K562 (cell line): ENCODE measurements around the gene FBXO36. TPM values are rescaled to one million over a fixed set of nuclear protein-coding genes. Genes with fewer than 3 reads are reported as not detected.

Source experiments
- ATAC-seq: fragments of 200-7000 bp; cut with Tn5 transposase; 3 replicates; pipeline ENCODE4 v1.9.1; 2020; ENCODE audit warnings: moderate library complexity
- BruUV-seq: library from RNA; stranded (reverse); fragments of 400-500 nt; replicated peaks from 2 replicates; lab custom pipeline; 2021; lab: Mats Ljungman, UMichigan
- CTCF ChIA-PET: fragments of 300-600 bp; formaldehyde crosslinking; extraction: SDS; loops from one replicate; lab custom pipeline; 2021; ENCODE audit warnings: low intra/inter-chr PET ratio; lab: Yijun Ruan, JAX
- POLR2A ChIA-PET: fragments of 300-600, 350-650 bp; sonication (Branson Sonifier 250); formaldehyde crosslinking; extraction: SDS; loops from one replicate; lab custom pipeline; 2021; ENCODE audit warnings: antibody characterized with exemption, inconsistent platforms; lab: Yijun Ruan, JAX
- DNase-seq, 4 experiments: peaks; one replicate each; pipeline versions ENCODE4 v3.0.0 to v3.0.0-alpha.2; 2011 to 2018; ENCODE audit warnings: low spot score in 3 of 4, mixed read lengths in 3 of 4; ENCODE audit errors: extremely low read depth in 1 of 4
- FAIRE-seq: peaks from 2 replicates; lab custom pipeline; 2011; peaks lifted over from hg19 to GRCh38; lab: Jason Lieb, UNC
- H2AFZ ChIP-seq: 2 replicates; pipeline ENCODE4 v1.6.0; 2011; ENCODE audit warnings: low read depth, low read length, control low read depth, inconsistent platforms
- H3K27ac ChIP-seq: fragments of 200-600 bp; 3 replicates; pipeline ENCODE4 v1.8.0; 2011; ENCODE audit warnings: low read depth, mild to moderate bottlenecking, control low read depth, inconsistent platforms, low read length, moderate library complexity, mixed read lengths; ENCODE audit errors: extremely low read depth
- H3K27me3 ChIP-seq, 2 experiments: fragments of 300-600 bp in 1 of 2; 2 replicates in 1 of 2; 3 replicates in 1 of 2; pipeline versions ENCODE4 v1.6.0 to v1.8.0; 2011; ENCODE audit warnings: inconsistent platforms in 2 of 2, low read length in 2 of 2, mild to moderate bottlenecking in 1 of 2, mixed read lengths in 1 of 2, moderate library complexity in 1 of 2; ENCODE audit not compliant: control insufficient read depth in 2 of 2, insufficient read depth in 2 of 2
- H3K36me3 ChIP-seq: fragments of 300-600 bp; 3 replicates; pipeline ENCODE4 v1.8.0; 2011; ENCODE audit warnings: mild to moderate bottlenecking, low read length, inconsistent platforms; ENCODE audit not compliant: control insufficient read depth, insufficient read depth
- H3K4me1 ChIP-seq, 2 experiments: fragments of 200-600 bp in 1 of 2; replicated peaks in 1 of 2; 2 replicates in 1 of 2; 3 replicates in 1 of 2; pipeline versions ENCODE4 v1.5.1 to v1.8.0; 2011; ENCODE audit warnings: inconsistent platforms in 2 of 2, low read length in 2 of 2, mild to moderate bottlenecking in 1 of 2, mixed read lengths in 1 of 2, moderate library complexity in 1 of 2; ENCODE audit not compliant: control insufficient read depth in 2 of 2, insufficient read depth in 2 of 2
- H3K4me2 ChIP-seq: 2 replicates; pipeline ENCODE4 v1.6.1; 2011; ENCODE audit warnings: low read length, control low read depth, inconsistent platforms, mixed read lengths; ENCODE audit not compliant: insufficient read depth
- H3K4me3 ChIP-seq: fragments of 200-600 bp; sonication (generic), shearing (Covaris generic); 2 replicates; pipeline ENCODE4 v1.5.1; 2016; ENCODE audit warnings: control low read depth, inconsistent platforms
- H3K79me2 ChIP-seq: fragments of 200-600 bp; 3 replicates; pipeline ENCODE4 v1.8.0; 2011; ENCODE audit warnings: low read length, inconsistent platforms; ENCODE audit not compliant: control insufficient read depth, insufficient read depth
- H3K9ac ChIP-seq, 2 experiments: 2 replicates each; pipeline versions ENCODE4 v1.6.0 to v1.6.1; 2011; ENCODE audit warnings: low read depth in 2 of 2, low read length in 2 of 2, control low read depth in 1 of 2, inconsistent platforms in 1 of 2, mild to moderate bottlenecking in 1 of 2, mixed read lengths in 1 of 2; ENCODE audit not compliant: insufficient read depth in 1 of 2
- H3K9me1 ChIP-seq: one replicate; pipeline ENCODE4 v1.6.0; 2011; ENCODE audit warnings: inconsistent platforms, mild to moderate bottlenecking, low read length, moderate library complexity; ENCODE audit not compliant: control insufficient read depth, insufficient read depth
- H3K9me3 ChIP-seq: replicated peaks from 2 replicates; pipeline ENCODE4 v1.5.1; 2011; ENCODE audit warnings: low read depth, low read length, inconsistent platforms; ENCODE audit not compliant: control insufficient read depth, insufficient read depth
- H4K20me1 ChIP-seq: replicated peaks from 2 replicates; pipeline ENCODE4 v1.6.1; 2011; ENCODE audit warnings: low read length, inconsistent platforms, mixed read lengths; ENCODE audit not compliant: control insufficient read depth, insufficient read depth
- CREBBP ChIP-seq: IDR thresholded peaks from one replicate; pipeline ENCODE4 v1.6.1; 2012; ENCODE audit warnings: low read depth, mild to moderate bottlenecking, control low read depth, inconsistent platforms, low read length
- ELF2 ChIP-seq: fragments of 250-450 bp; sonication (Bioruptor Pico); IDR thresholded peaks from 2 replicates; pipeline ENCODE4 v1.5.0; 2021; ENCODE audit warnings: mild to moderate bottlenecking
- FOXK1 ChIP-seq: sonication (generic); formaldehyde crosslinking; IDR thresholded peaks from 2 replicates; pipeline ENCODE4 v1.8.0; 2022; ENCODE audit warnings: missing genetic modification reagents, mild to moderate bottlenecking, borderline replicate concordance
- GTF2A2 ChIP-seq: IDR thresholded peaks from 2 replicates; pipeline ENCODE4 v1.6.1; 2016; ENCODE audit warnings: mild to moderate bottlenecking, missing genetic modification characterization, missing compliant biosample characterization
- GTF2F1 ChIP-seq: IDR thresholded peaks from 2 replicates; pipeline ENCODE4 v1.6.1; 2011; ENCODE audit warnings: low read depth, low read length, improper control_type of control experiment
- HDGF ChIP-seq: fragments of 450-650 bp; IDR thresholded peaks from 2 replicates; pipeline ENCODE4 v1.6.1; 2016
- RBFOX2 ChIP-seq: fragments of 200-400 bp; formaldehyde crosslinking; IDR thresholded peaks from 2 replicates; pipeline ENCODE4 v1.6.1; 2017; ENCODE audit warnings: low read depth, mild to moderate bottlenecking, low read length, moderate library complexity
- RBM17 ChIP-seq: fragments of 200-400 bp; formaldehyde crosslinking; IDR thresholded peaks from 2 replicates; pipeline ENCODE4 v1.6.1; 2017; ENCODE audit warnings: low read depth, mild to moderate bottlenecking, low read length, borderline replicate concordance
- SIN3A ChIP-seq, 2 experiments: fragments of 150-350 bp in 1 of 2; IDR thresholded peaks; 2 replicates each; pipeline ENCODE4 v1.6.1; 2011 to 2016; ENCODE audit warnings: borderline replicate concordance in 2 of 2, low read depth in 2 of 2, low read length in 2 of 2, mild to moderate bottlenecking in 2 of 2, moderate library complexity in 2 of 2; ENCODE audit not compliant: control insufficient read depth in 1 of 2
- ZNF175 ChIP-seq: fragments of 200-800 bp; sonication (Bioruptor generic); IDR thresholded peaks from 2 replicates; pipeline ENCODE4 v1.6.1; 2016; ENCODE audit warnings: low read depth, mild to moderate bottlenecking, missing genetic modification characterization, missing compliant biosample characterization
- ZNF232 ChIP-seq: sonication (generic); formaldehyde crosslinking; IDR thresholded peaks from 2 replicates; pipeline ENCODE4 v1.8.0; 2022; ENCODE audit warnings: mild to moderate bottlenecking, missing genetic modification reagents
- ZNF384 ChIP-seq: IDR thresholded peaks from 2 replicates; pipeline ENCODE4 v1.6.1; 2012; ENCODE audit warnings: low read depth, low read length, improper control_type of control experiment
- WGBS: fragments of 100-300 bp; shearing (Covaris generic); methylation state at CpG from one replicate; pipeline ENCODE4 v1.1.6; 2016; ENCODE audit warnings: low coverage, mixed read lengths; ENCODE audit not compliant: insufficient coverage; ENCODE audit errors: missing lambda C conversion rate; 5-methylcytosine and 5-hydroxymethylcytosine counted together
- in situ Hi-C: fragments of 300-500 bp; cut with MboI; formaldehyde crosslinking; loops from 4 replicates; pipeline ENCODE4 v1.15.0; 2018; ENCODE audit warnings: inconsistent platforms, mixed read lengths
- intact Hi-C: fragments of 100-400 bp; cut with micrococcal nuclease; formaldehyde crosslinking; loops from 2 replicates; pipeline ENCODE4 v1.14.2; 2022
- polyA plus RNA-seq, 8 experiments: library from polyadenylated mRNA; depleted of rRNA in 4 of 8; stranded (reverse) in 5 of 8; unstranded in 3 of 8; fragments of >200 nt; fragmentation: Nextera tagmentation in 2 of 8; fragmentation: Illumina TruSeq in 1 of 8; extraction: Ambion mirVana in 2 of 8; extraction: Trizol in 1 of 8; gene quantifications; 2 replicates each; pipeline versions ENCODE4 v1.2.1 to v1.2.3, GENCODE V29; 2011 to 2014; ENCODE audit warnings: inconsistent platforms in 1 of 8, missing spikeins in 1 of 8
- total RNA-seq, 7 experiments: library from RNA; depleted of rRNA in 6 of 7; stranded (reverse); fragments of >200 nt in 6 of 7; fragmentation: Illumina TruSeq in 2 of 7; extraction: Trizol in 2 of 7; gene quantifications; 2 replicates each; pipeline versions ENCODE4 v1.2.1 to v1.2.3, GENCODE V29; 2011 to 2021; ENCODE audit warnings: low replicate concordance in 1 of 7
- TF ChIP-seq, protein P1 (sequence below): fragments of 450-650 bp; IDR thresholded peaks from 2 replicates; pipeline ENCODE4 v1.6.1; 2016; ENCODE audit warnings: mild to moderate bottlenecking, moderate library complexity

The FBXO36 gene
- total and polyA plus RNA-seq, 9 of the 15 experiments (the other 6 are each of a cell fraction or from before 2014, with no cell fraction given): 0.40 to 0.91 (median 0.58) TPM

DNA sequence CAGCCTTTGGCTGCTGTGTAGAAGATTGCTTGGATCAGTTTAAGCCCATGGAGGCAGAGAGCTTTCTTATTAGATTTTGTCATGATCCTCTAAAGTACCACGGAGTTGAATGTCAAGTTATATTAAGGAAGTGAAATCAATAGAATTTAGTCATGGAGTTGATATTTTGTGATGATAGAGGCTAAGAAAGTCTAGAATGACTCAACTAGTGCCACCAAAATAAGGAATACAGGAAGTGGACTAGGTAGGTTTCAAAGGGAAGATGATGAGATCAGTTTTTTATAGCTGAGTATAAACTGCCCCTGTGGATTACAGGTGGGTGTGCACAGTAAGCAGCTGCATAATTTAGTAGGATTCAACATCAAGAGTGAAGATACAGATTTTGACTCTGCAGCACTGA, 25.2 kb downstream of the FBXO36 start:
- DNase-seq (no peak), ATAC-seq (no peak), FAIRE-seq (no peak)
- Histone ChIP-seq H3K9ac (no peak overlapping the region), H3K4me2 (no peak overlapping the region), H3K4me3 (no peak overlapping the region), H2AFZ (no peak overlapping the region), H3K27me3 (no peaks in the 10 kb centered on the region), H4K20me1 (no peaks in the 10 kb centered on the region), H3K4me1 (peaks cover 0 to 5% of the 10 kb centered on the region in 2 experiments; a peak in 3 of 5 replicates), H3K79me2 (no peaks in the 10 kb centered on the region), H3K9me1 (no peaks in the 10 kb centered on the region), H3K27ac (no peak overlapping the region), H3K9me3 (no peaks in the 10 kb centered on the region), H3K36me3 (no peaks in the 10 kb centered on the region)
- ChIA-PET CTCF (interaction anchor here (0.7 kb wide), 1 partner anchor 61 kb away, joined by 5 read pairs; no protein-coding TSS in a partner anchor), POLR2A (no interaction called here)
- intact Hi-C loops (no loop called here), in situ Hi-C loops (no loop called here)
- BruUV-seq: no TSS peak
- WGBS: 7% methylated on average over 1 of the region's 1 CpG
- TF ChIP-seq ZNF175 (CRISPR knock-in tag) (no peak), ZNF232 (no peak), SIN3A (IDR thresholded peaks at IDR 0.05; ENCODE audit: borderline replicate concordance in 2 of 2, control insufficient read depth in 1 of 2, low read depth in 2 of 2, low read length in 2 of 2) (no peak), ZNF384 (no peak), GTF2A2 (tag) (no peak), HDGF (no peak), FOXK1 (no peak), RBFOX2 (no peak), RBM17 (no peak), GTF2F1 (no peak), ELF2 (CRISPR knock-in tag) (no peak), CREBBP (no peak)
- TF ChIP-seq, protein P1, sequence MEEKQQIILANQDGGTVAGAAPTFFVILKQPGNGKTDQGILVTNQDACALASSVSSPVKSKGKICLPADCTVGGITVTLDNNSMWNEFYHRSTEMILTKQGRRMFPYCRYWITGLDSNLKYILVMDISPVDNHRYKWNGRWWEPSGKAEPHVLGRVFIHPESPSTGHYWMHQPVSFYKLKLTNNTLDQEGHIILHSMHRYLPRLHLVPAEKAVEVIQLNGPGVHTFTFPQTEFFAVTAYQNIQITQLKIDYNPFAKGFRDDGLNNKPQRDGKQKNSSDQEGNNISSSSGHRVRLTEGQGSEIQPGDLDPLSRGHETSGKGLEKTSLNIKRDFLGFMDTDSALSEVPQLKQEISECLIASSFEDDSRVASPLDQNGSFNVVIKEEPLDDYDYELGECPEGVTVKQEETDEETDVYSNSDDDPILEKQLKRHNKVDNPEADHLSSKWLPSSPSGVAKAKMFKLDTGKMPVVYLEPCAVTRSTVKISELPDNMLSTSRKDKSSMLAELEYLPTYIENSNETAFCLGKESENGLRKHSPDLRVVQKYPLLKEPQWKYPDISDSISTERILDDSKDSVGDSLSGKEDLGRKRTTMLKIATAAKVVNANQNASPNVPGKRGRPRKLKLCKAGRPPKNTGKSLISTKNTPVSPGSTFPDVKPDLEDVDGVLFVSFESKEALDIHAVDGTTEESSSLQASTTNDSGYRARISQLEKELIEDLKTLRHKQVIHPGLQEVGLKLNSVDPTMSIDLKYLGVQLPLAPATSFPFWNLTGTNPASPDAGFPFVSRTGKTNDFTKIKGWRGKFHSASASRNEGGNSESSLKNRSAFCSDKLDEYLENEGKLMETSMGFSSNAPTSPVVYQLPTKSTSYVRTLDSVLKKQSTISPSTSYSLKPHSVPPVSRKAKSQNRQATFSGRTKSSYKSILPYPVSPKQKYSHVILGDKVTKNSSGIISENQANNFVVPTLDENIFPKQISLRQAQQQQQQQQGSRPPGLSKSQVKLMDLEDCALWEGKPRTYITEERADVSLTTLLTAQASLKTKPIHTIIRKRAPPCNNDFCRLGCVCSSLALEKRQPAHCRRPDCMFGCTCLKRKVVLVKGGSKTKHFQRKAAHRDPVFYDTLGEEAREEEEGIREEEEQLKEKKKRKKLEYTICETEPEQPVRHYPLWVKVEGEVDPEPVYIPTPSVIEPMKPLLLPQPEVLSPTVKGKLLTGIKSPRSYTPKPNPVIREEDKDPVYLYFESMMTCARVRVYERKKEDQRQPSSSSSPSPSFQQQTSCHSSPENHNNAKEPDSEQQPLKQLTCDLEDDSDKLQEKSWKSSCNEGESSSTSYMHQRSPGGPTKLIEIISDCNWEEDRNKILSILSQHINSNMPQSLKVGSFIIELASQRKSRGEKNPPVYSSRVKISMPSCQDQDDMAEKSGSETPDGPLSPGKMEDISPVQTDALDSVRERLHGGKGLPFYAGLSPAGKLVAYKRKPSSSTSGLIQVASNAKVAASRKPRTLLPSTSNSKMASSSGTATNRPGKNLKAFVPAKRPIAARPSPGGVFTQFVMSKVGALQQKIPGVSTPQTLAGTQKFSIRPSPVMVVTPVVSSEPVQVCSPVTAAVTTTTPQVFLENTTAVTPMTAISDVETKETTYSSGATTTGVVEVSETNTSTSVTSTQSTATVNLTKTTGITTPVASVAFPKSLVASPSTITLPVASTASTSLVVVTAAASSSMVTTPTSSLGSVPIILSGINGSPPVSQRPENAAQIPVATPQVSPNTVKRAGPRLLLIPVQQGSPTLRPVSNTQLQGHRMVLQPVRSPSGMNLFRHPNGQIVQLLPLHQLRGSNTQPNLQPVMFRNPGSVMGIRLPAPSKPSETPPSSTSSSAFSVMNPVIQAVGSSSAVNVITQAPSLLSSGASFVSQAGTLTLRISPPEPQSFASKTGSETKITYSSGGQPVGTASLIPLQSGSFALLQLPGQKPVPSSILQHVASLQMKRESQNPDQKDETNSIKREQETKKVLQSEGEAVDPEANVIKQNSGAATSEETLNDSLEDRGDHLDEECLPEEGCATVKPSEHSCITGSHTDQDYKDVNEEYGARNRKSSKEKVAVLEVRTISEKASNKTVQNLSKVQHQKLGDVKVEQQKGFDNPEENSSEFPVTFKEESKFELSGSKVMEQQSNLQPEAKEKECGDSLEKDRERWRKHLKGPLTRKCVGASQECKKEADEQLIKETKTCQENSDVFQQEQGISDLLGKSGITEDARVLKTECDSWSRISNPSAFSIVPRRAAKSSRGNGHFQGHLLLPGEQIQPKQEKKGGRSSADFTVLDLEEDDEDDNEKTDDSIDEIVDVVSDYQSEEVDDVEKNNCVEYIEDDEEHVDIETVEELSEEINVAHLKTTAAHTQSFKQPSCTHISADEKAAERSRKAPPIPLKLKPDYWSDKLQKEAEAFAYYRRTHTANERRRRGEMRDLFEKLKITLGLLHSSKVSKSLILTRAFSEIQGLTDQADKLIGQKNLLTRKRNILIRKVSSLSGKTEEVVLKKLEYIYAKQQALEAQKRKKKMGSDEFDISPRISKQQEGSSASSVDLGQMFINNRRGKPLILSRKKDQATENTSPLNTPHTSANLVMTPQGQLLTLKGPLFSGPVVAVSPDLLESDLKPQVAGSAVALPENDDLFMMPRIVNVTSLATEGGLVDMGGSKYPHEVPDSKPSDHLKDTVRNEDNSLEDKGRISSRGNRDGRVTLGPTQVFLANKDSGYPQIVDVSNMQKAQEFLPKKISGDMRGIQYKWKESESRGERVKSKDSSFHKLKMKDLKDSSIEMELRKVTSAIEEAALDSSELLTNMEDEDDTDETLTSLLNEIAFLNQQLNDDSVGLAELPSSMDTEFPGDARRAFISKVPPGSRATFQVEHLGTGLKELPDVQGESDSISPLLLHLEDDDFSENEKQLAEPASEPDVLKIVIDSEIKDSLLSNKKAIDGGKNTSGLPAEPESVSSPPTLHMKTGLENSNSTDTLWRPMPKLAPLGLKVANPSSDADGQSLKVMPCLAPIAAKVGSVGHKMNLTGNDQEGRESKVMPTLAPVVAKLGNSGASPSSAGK: no peak
- TF ChIP-seq, all 486 proteins: peak for 0
